HG03025 (cell line): Measurements from ENCODE around the gene LSG1.
A peak's percentile ranks its signal among the peaks of the same experiment; 100 is the strongest.
"Not testable (repeated sequence)": the region's sequence is repeated elsewhere in the genome, so short reads cannot be mapped to it uniquely, and the experiment has no call there.

Experiments
- ATAC-seq: cut with Tn5 transposase; IDR thresholded peaks from one replicate; pipeline ENCODE4 v1.9.1; 2021; ENCODE audit warnings: mild to moderate bottlenecking, moderate library complexity; ENCODE audit not compliant: unreplicated experiment, low FRiP score

Gene LSG1

GRCh38 chr3:194659778-194660177, 12.2 kb downstream of the LSG1 start:
- ATAC-seq = no peak

- ATAC-seq = no peak
Measured at GRCh38 chr3:194658477-194659242, 13.3 kb downstream of the LSG1 start.

- no peak for ATAC-seq
Measured at GRCh38 chr3:194657439-194657838, 14.6 kb downstream of the LSG1 start.

GRCh38 chr3:194654443-194654842, 17.5 kb downstream of the LSG1 start:
- ATAC-seq = peak; percentile 63

- no peak for ATAC-seq
Measured at GRCh38 chr3:194647747-194648146, 24.2 kb downstream of the LSG1 start.

- no peak for ATAC-seq
Measured at GRCh38 chr3:194642769-194643168, 29.2 kb downstream of the LSG1 start.

GRCh38 chr3:194640829-194641228, 31.2 kb downstream of the LSG1 start:
- ATAC-seq = no peak

GRCh38 chr3:194638991-194639605, 32.9 kb downstream of the LSG1 start:
- no peak for ATAC-seq

GRCh38 chr3:194637541-194638400, 34.2 kb downstream of the LSG1 start:
- ATAC-seq = no peak

- ATAC-seq = no peak
Measured at GRCh38 chr3:194637066-194637465, 34.9 kb downstream of the LSG1 start.

GRCh38 chr3:194633349-194634004, 38.5 kb downstream of the LSG1 start, which contains the start of gene TMEM44:
Gene TMEM44 (minus strand): TSS chr3:194633419. CDS start chr3:194633215, 204 bp downstream.
- peak; percentile 78 for ATAC-seq

GRCh38 chr3:194632809-194633348, 39.1 kb downstream of the LSG1 start:
- peak; percentile 48 for ATAC-seq

GRCh38 chr3:194632226-194632808, 39.7 kb downstream of the LSG1 start:
- ATAC-seq = no peak

GRCh38 chr3:194631696-194632095, 40.3 kb downstream of the LSG1 start:
- no peak for ATAC-seq

GRCh38 chr3:194630681-194631080, 41.3 kb downstream of the LSG1 start:
- not testable (repeated sequence) for ATAC-seq

GRCh38 chr3:194624956-194625355, 47.0 kb downstream of the LSG1 start:
- ATAC-seq = no peak

GRCh38 chr3:194623449-194624290, 48.3 kb downstream of the LSG1 start:
- ATAC-seq = no peak

GRCh38 chr3:194622621-194623340, 49.2 kb downstream of the LSG1 start:
- ATAC-seq = no peak
